GM19025 (cell line): ENCODE results near the gene ITK.

ENCODE experiments used
- ATAC-seq: cut with Tn5 transposase; IDR thresholded peaks from one replicate; pipeline ENCODE4 v1.9.1; 2021; ENCODE audit warnings: mild to moderate bottlenecking, low read depth, moderate library complexity; ENCODE audit not compliant: unreplicated experiment

ITK gene

GRCh38 chr5:157180374-157181264 is at the start of gene ITK:
Gene ITK (plus strand): TSS chr5:157180840. CDS start chr5:157180978, 138 bp downstream.
- ATAC-seq: no peak

GRCh38 chr5:157130925-157131324 is 49.7 kb upstream of the ITK start:
- no peak for ATAC-seq

- no peak for ATAC-seq
Observed at GRCh38 chr5:157132281-157132612, 48.4 kb upstream of the ITK start.

GRCh38 chr5:157137691-157138090 is 42.9 kb upstream of the ITK start:
- no peak for ATAC-seq

GRCh38 chr5:157142317-157143126 is 38.1 kb upstream of the ITK start, which contains the start of gene MED7:
Gene MED7 (minus strand): TSS chr5:157142865. CDS start chr5:157139431, 3,434 bp downstream.
- peak; percentile 99 for ATAC-seq

- peak; percentile 34 for ATAC-seq
Observed at GRCh38 chr5:157143127-157143971, 37.3 kb upstream of the ITK start.

GRCh38 chr5:157148734-157149615 is 31.7 kb upstream of the ITK start:
- ATAC-seq: no peak

GRCh38 chr5:157150995-157151394 is 29.6 kb upstream of the ITK start:
- ATAC-seq: no peak

- ATAC-seq: no peak
Observed at GRCh38 chr5:157155297-157155696, 25.3 kb upstream of the ITK start.

- ATAC-seq: no peak
Observed at GRCh38 chr5:157157293-157157891, 23.2 kb upstream of the ITK start.

- ATAC-seq: no peak
Observed at GRCh38 chr5:157159209-157159751, 21.4 kb upstream of the ITK start.

- ATAC-seq: no peak
Observed at GRCh38 chr5:157160001-157160400, 20.6 kb upstream of the ITK start.

GRCh38 chr5:157161996-157162395 is 18.6 kb upstream of the ITK start:
- ATAC-seq: no peak

- no peak for ATAC-seq
Observed at GRCh38 chr5:157162919-157163510, 17.6 kb upstream of the ITK start.

GRCh38 chr5:157164521-157164920 is 16.1 kb upstream of the ITK start:
- ATAC-seq: no peak

GRCh38 chr5:157165261-157165660 is 15.4 kb upstream of the ITK start:
- ATAC-seq: no peak

- ATAC-seq: no peak
Observed at GRCh38 chr5:157165668-157166067, 15.0 kb upstream of the ITK start.
